Tibial nerve (tissue), 3 donors: ENCODE results near the gene ZC3H8.

Experiments used
- POLR2A ChIP-seq, 2 donors: fragments of 450-650 bp; IDR thresholded peaks; one replicate each; pipeline ENCODE4 v1.6.1; 2017; ENCODE audit warnings: antibody characterized with exemption in 2 of 2, mild to moderate bottlenecking in 2 of 2, moderate library complexity in 2 of 2
- TF ChIP-seq, protein P1 (sequence below), 5 experiments: fragments of 200-600 bp in 3 of 5; fragments of 450-650 bp in 2 of 5; sonication (generic) in 3 of 5; IDR thresholded peaks; one replicate each; pipeline ENCODE4 v1.5.1; 2016 to 2019; ENCODE audit warnings: antibody characterized with exemption in 5 of 5, mild to moderate bottlenecking in 3 of 5, moderate library complexity in 2 of 5

DNA sequence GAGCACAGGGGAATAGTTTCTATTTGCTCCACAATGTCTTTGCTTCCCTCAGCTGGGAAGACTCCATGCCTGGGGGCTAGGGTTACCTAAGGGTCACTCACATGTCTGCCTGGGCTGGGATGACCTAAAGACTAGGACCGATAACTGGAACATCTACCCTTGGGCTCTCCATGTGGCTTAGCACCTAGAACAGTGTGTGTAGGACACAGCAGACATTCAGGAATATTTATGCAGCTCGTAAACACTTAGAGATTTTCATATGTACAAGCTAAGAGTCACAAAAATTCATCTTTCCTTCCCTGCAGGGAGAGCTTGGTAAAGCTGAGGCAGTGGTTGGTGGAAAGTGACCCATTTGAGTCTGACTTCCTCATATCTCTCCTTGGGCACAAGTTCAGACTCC is 60.8 kb downstream of the ZC3H8 start:
- TF ChIP-seq, protein P1, sequence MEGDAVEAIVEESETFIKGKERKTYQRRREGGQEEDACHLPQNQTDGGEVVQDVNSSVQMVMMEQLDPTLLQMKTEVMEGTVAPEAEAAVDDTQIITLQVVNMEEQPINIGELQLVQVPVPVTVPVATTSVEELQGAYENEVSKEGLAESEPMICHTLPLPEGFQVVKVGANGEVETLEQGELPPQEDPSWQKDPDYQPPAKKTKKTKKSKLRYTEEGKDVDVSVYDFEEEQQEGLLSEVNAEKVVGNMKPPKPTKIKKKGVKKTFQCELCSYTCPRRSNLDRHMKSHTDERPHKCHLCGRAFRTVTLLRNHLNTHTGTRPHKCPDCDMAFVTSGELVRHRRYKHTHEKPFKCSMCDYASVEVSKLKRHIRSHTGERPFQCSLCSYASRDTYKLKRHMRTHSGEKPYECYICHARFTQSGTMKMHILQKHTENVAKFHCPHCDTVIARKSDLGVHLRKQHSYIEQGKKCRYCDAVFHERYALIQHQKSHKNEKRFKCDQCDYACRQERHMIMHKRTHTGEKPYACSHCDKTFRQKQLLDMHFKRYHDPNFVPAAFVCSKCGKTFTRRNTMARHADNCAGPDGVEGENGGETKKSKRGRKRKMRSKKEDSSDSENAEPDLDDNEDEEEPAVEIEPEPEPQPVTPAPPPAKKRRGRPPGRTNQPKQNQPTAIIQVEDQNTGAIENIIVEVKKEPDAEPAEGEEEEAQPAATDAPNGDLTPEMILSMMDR (IDR thresholded peaks at IDR 0.05) = no peak
- TF ChIP-seq POLR2A (IDR thresholded peaks at IDR 0.05) = no peak
